Gastroesophageal sphincter (tissue), 4 donors: ENCODE results near the gene SERINC2. TPM values are rescaled to one million over a fixed set of nuclear protein-coding genes. Genes with fewer than 3 reads are reported as not detected.

ENCODE experiments used
- ATAC-seq: fragments of 150-250 bp; one replicate; pipeline ENCODE4 v1.9.1; 2016; ENCODE audit warnings: mild to moderate bottlenecking, moderate library complexity
- H3K27ac ChIP-seq, 4 donors: fragments of 200-600 bp; sonication (generic) in 3 of 4; 1 replicate in 3 of 4; 2 replicates in 1 of 4; pipeline ENCODE4 v1.5.1; 2016 to 2019
- H3K27me3 ChIP-seq: fragments of 200-600 bp; sonication (generic); one replicate; pipeline ENCODE4 v1.5.1; 2019
- H3K36me3 ChIP-seq, 2 donors: fragments of 200-600 bp; sonication (generic); one replicate each; pipeline ENCODE4 v1.5.1; 2019; ENCODE audit warnings: control low read depth in 1 of 2
- H3K4me1 ChIP-seq, 3 donors: fragments of 200-600 bp; sonication (generic); 1 replicate in 2 of 3; 2 replicates in 1 of 3; pipeline ENCODE4 v1.5.1; 2016 to 2019; ENCODE audit warnings: control low read depth in 2 of 3
- H3K4me3 ChIP-seq, 2 donors: fragments of 200-600 bp; sonication (generic); one replicate each; pipeline ENCODE4 v1.5.1; 2019; ENCODE audit warnings: mild to moderate bottlenecking in 1 of 2, moderate library complexity in 1 of 2
- H3K9me3 ChIP-seq, 3 donors: fragments of 200-600 bp; sonication (generic); one replicate each; pipeline ENCODE4 v1.5.1; 2017 to 2019; ENCODE audit warnings: control low read depth in 2 of 3
- CTCF ChIP-seq, 4 experiments: fragments of 200-600 bp in 2 of 4; fragments of 450-650 bp in 2 of 4; sonication (generic) in 1 of 4; IDR thresholded peaks; one replicate each; pipeline ENCODE4 v1.5.1; 2017 to 2019; ENCODE audit warnings: antibody characterized with exemption in 4 of 4, mild to moderate bottlenecking in 2 of 4, moderate library complexity in 2 of 4
- EP300 ChIP-seq: sonication (generic); formaldehyde crosslinking; IDR thresholded peaks from one replicate; pipeline ENCODE4 v1.6.1; 2017; ENCODE audit warnings: antibody characterized with exemption, mild to moderate bottlenecking
- POLR2A ChIP-seq, 2 donors: fragments of 450-650 bp; IDR thresholded peaks; one replicate each; pipeline ENCODE4 v1.6.1; 2017; ENCODE audit warnings: antibody characterized with exemption in 2 of 2, mild to moderate bottlenecking in 2 of 2, moderate library complexity in 1 of 2
- POLR2AphosphoS5 ChIP-seq: sonication (generic); formaldehyde crosslinking; IDR thresholded peaks from one replicate; pipeline ENCODE4 v1.6.1; 2017; ENCODE audit warnings: antibody characterized with exemption
- WGBS, 2 donors: methylation state at CpG; one replicate each; pipeline ENCODE4 v1.1.5; 2018; ENCODE audit warnings: low coverage in 1 of 2; 5-methylcytosine and 5-hydroxymethylcytosine counted together
- total RNA-seq, 4 donors: library from RNA; depleted of rRNA; stranded (reverse); fragments of >200 nt; gene quantifications; one replicate each; pipeline ENCODE4 v1.1.0, GENCODE V29; 2016

The SERINC2 gene
- total RNA-seq = 1 to 10 TPM; 2.5 to 8.7 (median 4.1) TPM

GRCh38 chr1:31412732-31413404 is at the start of gene SERINC2:
TSS of gene SERINC2 (plus strand) at chr1:31413213. CDS start at chr1:31413266, 53 bp downstream.
- Histone ChIP-seq H3K27ac (peak within 1 kb of the TSS in 2 of 4 donors; percentile 51 to 59), H3K4me3 (peak within 1 kb of the TSS; percentile 50 to 77), H3K36me3 (no peaks in the 10 kb centered on the region), H3K9me3 (no peaks in the 10 kb centered on the region), H3K27me3 (peaks cover 21% of the 10 kb centered on the region), H3K4me1 (peaks cover 0 to 19% (median 10%) of the 10 kb centered on the region in 3 donors)
- WGBS, 2 donors = 0 to 1% methylated on average over 10 to 12 of the region's 63 CpGs
- TF ChIP-seq POLR2AphosphoS5 (no peak), CTCF (IDR thresholded peaks at IDR 0.05) (no peak), POLR2A (IDR thresholded peaks at IDR 0.05) (no peak), EP300 (no peak)
- peak; percentile 25 for ATAC-seq

- TF ChIP-seq POLR2A (IDR thresholded peaks at IDR 0.05) = no peak
- no peak for TF ChIP-seq POLR2AphosphoS5
- TF ChIP-seq CTCF (IDR thresholded peaks at IDR 0.05) = no peak
- no peak for TF ChIP-seq EP300
- H3K9me3 ChIP-seq = no peaks in the 10 kb centered on the region
- peaks cover 0 to 32% (median 0%) of the 10 kb centered on the region in 3 donors for H3K4me1 ChIP-seq
- H3K27me3 ChIP-seq = no peaks in the 10 kb centered on the region
- 62 to 75% methylated on average over 2 to 3 of the region's 3 CpGs for WGBS, 2 donors
- peaks cover 0 to 71% of the 10 kb centered on the region in 2 donors for H3K36me3 ChIP-seq
- no peak for ATAC-seq
- H3K27ac ChIP-seq = peak overlapping the region; percentile 6 to 54 (median 44)
- no peak overlapping the region for H3K4me3 ChIP-seq
Measured at GRCh38 chr1:31364561-31365250, 48.3 kb upstream of the SERINC2 start.

GRCh38 chr1:31366796-31367195 is 46.2 kb upstream of the SERINC2 start:
- no peak for ATAC-seq
- 47% methylated on average over 2 of the region's 2 CpGs; no CpG with 5 or more reads in 1 of the 2 donors for WGBS, 2 donors
- TF ChIP-seq POLR2A (IDR thresholded peaks at IDR 0.05) (no peak), CTCF (IDR thresholded peaks at IDR 0.05) (no peak), EP300 (no peak), POLR2AphosphoS5 (no peak)
- H3K9me3 ChIP-seq = no peaks in the 10 kb centered on the region
- H3K27ac ChIP-seq = peak overlapping the region in 1 of 4 donors; percentile 23
- no peak overlapping the region for H3K4me3 ChIP-seq
- H3K4me1 ChIP-seq = peaks cover 0 to 52% (median under 1%) of the 10 kb centered on the region in 3 donors
- peaks cover 0 to 54% of the 10 kb centered on the region in 2 donors for H3K36me3 ChIP-seq
- no peaks in the 10 kb centered on the region for H3K27me3 ChIP-seq

GRCh38 chr1:31368611-31369107 is 44.4 kb upstream of the SERINC2 start:
- Histone ChIP-seq H3K4me3 (no peak overlapping the region), H3K4me1 (peaks cover 0 to 71% (median 15%) of the 10 kb centered on the region in 3 donors), H3K9me3 (no peaks in the 10 kb centered on the region), H3K36me3 (peaks cover 0 to 40% of the 10 kb centered on the region in 2 donors), H3K27me3 (no peaks in the 10 kb centered on the region), H3K27ac (peak overlapping the region; percentile 27 to 90 (median 76))
- peak; percentile 29 for ATAC-seq
- WGBS, 2 donors = 90% methylated on average over 3 of the region's 3 CpGs; no CpG with 5 or more reads in 1 of the 2 donors
- no peak for TF ChIP-seq POLR2A (IDR thresholded peaks at IDR 0.05)
- TF ChIP-seq POLR2AphosphoS5 = peak; percentile 43

- Histone ChIP-seq H3K36me3 (peaks cover 0 to 27% of the 10 kb centered on the region in 2 donors), H3K9me3 (no peaks in the 10 kb centered on the region), H3K27ac (peak overlapping the region in 3 of 4 donors; percentile 63 to 90 (median 90)), H3K4me3 (no peak overlapping the region), H3K4me1 (peaks cover 0 to 75% (median 27%) of the 10 kb centered on the region in 3 donors), H3K27me3 (no peaks in the 10 kb centered on the region)
- WGBS, 2 donors = 40 to 69% methylated on average over 1 to 2 of the region's 2 CpGs
- no peak for TF ChIP-seq POLR2AphosphoS5
- TF ChIP-seq EP300 = no peak
- TF ChIP-seq CTCF (IDR thresholded peaks at IDR 0.05) = no peak
- TF ChIP-seq POLR2A (IDR thresholded peaks at IDR 0.05) = no peak
- no peak for ATAC-seq
Measured at GRCh38 chr1:31370021-31370420, 43.0 kb upstream of the SERINC2 start.
